ENCODE measurements around the gene TIMM10B.

- no peak for TF ChIP-seq CTCF (IDR thresholded peaks at IDR 0.05)
- TF ChIP-seq POLR2A (IDR thresholded peaks at IDR 0.05), result no peak
Measured at GRCh38 chr11:6440906-6441358, 40.4 kb upstream of the TIMM10B start, which contains the start of gene HPX.

Measured in heart left ventricle (tissue), 13 donors.